Fibroblast of mammary gland (primary cell): ENCODE data around the gene PLAA.
A peak's percentile ranks its signal among the peaks of the same experiment; 100 is the strongest.
"Not testable (repeated sequence)": the region's sequence is repeated elsewhere in the genome, so short reads cannot be mapped to it uniquely, and the experiment has no call there.

Source experiments
- DNase-seq: peaks from one replicate; pipeline ENCODE4 v3.0.0-alpha.2; 2010; ENCODE audit warnings: low read depth
- H3K4me3 ChIP-seq: 2 replicates; pipeline ENCODE4 v1.5.1; 2011; ENCODE audit warnings: low read depth, mild to moderate bottlenecking, low read length, moderate library complexity; ENCODE audit not compliant: control insufficient read depth
- CTCF ChIP-seq: conservative IDR thresholded peaks from 2 replicates; pipeline ENCODE4 v1.5.1; 2011; ENCODE audit warnings: low read depth, low read length, inconsistent platforms; ENCODE audit not compliant: control insufficient read depth, insufficient read depth

PLAA gene

GRCh38 chr9:26882154-26882553, 64.9 kb downstream of the PLAA start:
- no peak for TF ChIP-seq CTCF
- H3K4me3 ChIP-seq, result no peak overlapping the region
- no peak for DNase-seq

- no peak for TF ChIP-seq CTCF
- H3K4me3 ChIP-seq, result no peak overlapping the region
- DNase-seq, result no peak
Measured at GRCh38 chr9:26880262-26880661, 66.8 kb downstream of the PLAA start.

- H3K4me3 ChIP-seq, DNase-seq: not testable (repeated sequence)
Measured at GRCh38 chr9:26875155-26875554, 71.9 kb downstream of the PLAA start.

- no peak for TF ChIP-seq CTCF
- no peak overlapping the region for H3K4me3 ChIP-seq
- DNase-seq, result peak; percentile 56
Measured at GRCh38 chr9:26870292-26870691, 76.8 kb downstream of the PLAA start.

- peak; percentile 49 for TF ChIP-seq CTCF
- DNase-seq, result peak; percentile 29
- H3K4me3 ChIP-seq, result no peak overlapping the region
Measured at GRCh38 chr9:26863074-26863473, 84.0 kb downstream of the PLAA start.

- peak; percentile 90 for TF ChIP-seq CTCF
- peak; percentile 84 for DNase-seq
- no peak overlapping the region for H3K4me3 ChIP-seq
Measured at GRCh38 chr9:26856413-26857032, 90.5 kb downstream of the PLAA start.
